Measurements from ENCODE around the gene TP73.

Gene TP73

DNA sequence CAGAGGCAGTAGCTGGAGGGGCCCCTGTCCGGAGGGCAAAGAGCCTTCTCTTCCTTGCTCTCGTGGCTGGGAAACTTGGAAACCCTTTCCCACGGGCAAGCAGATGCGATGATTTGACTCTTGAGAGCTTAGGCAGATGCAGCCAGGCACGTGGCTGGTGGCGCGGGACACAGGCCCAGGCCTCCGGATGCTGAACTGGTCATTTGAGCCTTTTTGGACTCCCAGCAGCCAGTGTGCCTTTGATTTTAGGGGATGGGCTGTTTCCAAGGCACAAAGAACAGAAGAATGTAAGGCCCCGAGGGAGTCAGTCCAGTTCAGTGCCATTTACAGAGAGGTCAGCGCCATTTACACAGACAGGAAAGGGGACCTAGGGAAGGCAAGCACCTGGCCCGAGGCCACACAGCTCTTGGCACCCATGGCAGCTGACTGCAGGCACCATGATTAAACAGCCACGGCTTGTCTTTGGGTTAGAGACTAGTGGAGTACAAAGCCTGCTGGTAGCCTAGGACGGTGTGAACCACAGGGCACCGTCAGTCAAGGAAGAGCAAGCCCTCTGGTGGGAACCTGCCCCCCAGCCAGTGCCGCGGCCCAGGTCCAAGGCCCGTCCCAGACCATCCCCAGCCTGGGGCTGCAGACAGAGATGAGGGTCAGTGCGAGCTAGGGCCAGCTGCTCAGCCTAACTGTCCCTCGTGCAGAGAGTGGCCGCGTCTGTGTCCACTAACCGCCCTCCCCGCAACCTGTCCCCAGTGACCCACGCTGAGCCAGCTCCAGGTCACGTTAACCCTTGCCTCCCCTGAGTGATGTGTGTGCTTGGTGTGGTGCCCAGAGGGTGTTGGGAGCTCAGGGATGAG lies 79.5 kb downstream of the TP73 start:
- no peak for DNase-seq

DNA sequence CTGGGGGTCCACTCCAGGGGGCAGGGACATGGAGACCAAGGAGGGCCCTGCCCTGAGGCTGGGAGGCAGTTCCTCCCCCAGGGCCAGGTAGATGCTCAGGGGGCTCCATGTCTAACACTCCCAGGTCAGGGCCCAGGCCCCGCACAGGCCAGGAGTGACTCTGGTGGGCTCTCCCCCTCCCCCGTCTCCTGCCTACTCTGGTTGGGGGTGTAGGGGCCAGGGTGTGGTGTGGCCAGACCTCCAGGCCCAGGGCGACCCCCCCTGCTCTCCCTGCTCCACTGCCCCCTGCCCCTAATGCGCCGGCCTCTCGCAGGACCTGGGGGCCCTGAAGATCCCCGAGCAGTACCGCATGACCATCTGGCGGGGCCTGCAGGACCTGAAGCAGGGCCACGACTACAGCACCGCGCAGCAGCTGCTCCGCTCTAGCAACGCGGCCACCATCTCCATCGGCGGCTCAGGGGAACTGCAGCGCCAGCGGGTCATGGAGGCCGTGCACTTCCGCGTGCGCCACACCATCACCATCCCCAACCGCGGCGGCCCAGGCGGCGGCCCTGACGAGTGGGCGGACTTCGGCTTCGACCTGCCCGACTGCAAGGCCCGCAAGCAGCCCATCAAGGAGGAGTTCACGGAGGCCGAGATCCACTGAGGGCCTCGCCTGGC lies 80.2 kb downstream of the TP73 start:
- DNase-seq = no peak

DNA sequence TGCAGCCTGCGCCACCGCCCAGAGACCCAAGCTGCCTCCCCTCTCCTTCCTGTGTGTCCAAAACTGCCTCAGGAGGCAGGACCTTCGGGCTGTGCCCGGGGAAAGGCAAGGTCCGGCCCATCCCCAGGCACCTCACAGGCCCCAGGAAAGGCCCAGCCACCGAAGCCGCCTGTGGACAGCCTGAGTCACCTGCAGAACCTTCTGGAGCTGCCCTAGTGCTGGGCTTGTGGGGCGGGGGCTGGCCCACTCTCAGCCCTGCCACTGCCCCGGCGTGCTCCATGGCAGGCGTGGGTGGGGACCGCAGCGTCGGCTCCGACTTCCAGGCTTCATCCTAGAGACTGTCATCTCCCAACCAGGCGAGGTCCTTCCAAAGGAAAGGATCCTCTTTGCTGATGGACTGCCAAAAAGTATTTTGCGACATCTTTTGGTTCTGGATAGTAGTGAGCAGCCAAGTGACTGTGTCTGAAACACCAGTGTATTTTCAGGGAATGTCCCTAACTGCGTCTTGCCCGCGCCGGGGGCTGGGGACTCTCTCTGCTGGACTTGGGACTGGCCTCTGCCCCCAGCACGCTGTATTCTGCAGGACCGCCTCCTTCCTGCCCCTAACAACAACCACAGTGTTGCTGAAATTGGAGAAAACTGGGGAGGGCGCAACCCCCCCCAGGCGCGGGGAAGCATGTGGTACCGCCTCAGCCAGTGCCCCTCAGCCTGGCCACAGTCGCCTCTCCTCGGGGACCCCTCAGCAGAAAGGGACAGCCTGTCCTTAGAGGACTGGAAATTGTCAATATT lies 81.0 kb downstream of the TP73 start:
- DNase-seq = no peak

DNA sequence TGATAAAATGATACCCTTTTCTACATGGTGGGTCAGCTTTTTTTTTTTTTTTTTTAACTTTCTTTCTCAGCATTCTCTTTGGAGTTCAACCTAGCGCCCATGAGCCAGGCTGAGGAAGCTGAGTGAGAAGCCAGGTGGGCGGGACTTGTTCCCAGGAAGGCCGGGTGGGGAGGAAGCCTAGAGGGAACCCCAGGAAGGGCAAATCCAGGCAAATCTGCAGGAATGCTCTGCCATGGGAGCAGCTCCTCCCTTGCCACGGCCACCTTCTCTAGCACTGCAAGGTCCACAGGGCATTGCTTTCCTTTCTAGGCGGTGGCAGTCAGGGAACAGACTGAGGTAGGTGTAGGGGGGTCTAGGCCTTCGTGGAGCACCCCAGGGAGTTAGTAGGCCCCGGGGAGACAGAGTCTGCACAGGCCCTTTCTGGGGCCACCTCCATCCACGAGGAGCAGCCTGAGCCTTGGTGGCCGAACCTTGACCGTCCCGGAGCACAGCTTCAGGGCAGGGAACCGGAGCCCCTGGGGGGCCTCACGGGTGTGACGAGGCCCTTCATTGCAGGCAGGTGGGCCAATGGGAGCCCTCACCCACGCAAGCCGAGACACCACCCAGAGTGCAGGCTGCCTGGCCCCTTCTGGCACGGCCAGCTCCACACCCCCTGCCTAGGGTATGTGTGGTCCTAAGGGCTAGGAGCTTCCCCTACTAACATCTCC lies 81.7 kb downstream of the TP73 start:
- no peak for DNase-seq

DNA sequence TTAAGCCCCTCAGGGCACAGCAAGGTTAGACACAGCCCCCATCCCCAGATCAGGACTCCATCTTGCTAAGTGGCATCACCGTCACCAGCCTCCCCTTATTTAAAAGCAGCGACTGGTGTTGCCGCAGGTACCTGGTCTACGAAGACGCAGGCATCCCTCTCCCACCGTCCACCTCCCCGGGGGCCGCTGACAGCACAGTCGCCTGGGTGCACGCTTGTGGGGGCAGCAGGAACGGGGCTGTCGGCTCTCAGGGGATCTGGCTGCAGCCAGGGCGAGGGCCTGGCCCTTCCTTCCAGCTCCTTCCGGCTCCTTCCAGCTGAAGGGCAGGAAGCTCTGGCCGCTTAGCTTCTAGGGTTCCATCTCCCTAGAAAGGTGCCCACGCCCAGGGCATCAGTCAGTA lies 82.3 kb downstream of the TP73 start:
- DNase-seq = no peak

DNA sequence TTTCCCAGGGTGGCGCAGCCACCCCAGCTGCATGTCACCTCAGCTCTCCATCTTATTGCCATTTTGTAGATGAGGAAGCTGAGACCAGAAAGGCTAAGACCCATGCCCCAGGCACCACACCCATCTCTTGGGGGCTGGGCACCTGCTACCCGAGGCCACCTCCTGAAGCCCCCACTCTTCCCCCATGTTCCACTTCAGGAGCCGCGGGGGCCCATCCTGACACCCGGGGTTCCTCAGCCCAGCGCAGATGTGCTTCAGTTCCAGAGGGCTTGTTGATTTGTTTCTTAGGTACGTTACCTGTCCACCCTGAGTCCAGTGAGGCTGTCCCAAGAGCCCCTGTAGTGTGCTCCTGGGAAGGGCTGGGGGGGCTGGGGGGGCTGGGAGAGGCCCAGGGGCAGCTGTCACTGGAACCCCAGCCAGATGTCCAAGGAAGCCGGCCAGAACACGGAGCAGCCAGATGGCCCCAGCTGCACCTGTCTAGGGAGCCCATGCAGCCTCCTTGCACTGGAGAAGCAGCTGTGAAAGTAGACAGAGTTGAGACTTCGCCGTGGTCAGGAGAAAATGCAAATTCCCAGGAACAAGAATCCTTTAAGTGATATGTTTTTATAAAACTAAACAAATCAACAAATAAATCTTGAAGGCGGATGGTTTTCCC lies 82.8 kb downstream of the TP73 start:
- DNase-seq = no peak

DNA sequence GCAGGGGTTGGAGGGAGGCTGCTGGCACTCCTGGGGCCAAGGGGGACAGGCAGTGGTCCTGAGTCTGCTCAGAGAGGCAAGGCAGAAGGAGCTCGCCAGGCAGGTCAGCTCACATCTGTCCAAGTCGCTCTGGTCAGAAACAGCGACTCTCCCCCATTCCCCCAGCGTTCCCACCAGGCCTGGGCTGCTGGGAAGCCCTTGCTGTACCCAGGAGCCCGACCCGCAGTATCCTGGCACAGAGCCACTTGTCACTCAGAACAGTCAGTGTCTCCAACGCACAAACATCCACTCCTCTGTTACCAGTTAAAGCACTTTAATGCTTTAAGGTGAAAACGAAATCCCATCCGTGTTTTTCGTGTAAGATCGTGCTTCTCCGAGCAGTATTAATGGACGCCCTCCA lies 83.4 kb downstream of the TP73 start:
- no peak for DNase-seq

DNA sequence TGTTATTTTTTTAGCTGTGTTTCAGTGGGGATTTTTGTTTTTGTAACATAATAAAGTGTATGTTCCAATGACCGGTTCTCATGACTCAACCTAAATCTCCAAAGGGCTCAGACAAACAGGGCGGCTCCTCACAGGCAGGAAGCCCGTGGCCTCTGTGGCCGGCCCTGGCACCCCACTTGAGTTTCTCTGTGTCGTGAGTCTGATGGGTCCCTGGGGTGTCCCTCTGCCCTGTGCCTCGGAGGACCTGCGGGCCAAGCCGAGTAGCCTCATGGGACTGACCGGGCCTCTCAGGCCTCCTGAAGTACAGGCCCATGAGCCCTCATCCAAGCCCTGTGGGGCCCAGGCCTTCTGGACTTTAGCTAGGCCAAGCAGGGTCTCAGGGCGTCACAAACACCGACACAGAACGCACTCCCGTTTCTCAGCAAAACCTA lies 83.8 kb downstream of the TP73 start:
- no peak for DNase-seq

DNA sequence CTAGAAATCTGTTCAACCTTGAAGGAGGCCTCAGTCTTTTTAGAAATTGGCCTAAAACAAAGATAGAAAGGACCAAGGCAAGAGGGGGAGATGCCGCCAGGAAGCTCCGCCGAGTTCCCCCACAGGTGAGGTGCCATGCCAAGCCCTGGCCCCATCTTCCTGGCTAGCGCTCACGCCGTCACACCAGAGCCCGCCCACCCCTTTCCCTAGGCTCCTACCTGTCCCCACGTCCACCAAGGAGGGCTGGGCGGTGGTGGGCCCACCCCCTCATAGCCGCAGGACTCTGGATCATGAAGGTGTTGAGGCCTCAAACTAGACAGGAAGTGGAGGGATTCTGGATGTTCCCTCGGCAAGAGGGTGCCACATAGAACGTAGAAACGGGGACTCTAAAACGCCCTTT lies 84.4 kb downstream of the TP73 start:
- no peak for DNase-seq

DNA sequence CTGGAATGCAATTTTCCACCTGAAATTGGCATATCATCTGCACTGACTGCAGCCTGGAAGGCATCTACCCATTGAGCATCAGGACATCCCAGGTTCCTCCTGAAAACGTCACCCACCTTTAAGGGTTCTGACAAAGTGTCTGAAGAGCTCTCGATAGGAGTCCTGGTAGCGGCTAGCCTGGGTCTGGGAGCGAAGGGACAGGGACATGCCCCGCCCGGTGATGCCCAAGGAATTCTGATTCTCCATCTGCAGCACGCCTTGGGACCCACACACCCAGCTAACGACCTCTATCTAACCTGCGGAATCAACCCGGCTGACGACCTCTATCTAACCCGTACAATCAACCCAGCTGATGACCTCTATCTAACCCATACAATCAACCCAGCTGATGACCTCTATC lies 86.6 kb downstream of the TP73 start:
- no peak for DNase-seq

DNA sequence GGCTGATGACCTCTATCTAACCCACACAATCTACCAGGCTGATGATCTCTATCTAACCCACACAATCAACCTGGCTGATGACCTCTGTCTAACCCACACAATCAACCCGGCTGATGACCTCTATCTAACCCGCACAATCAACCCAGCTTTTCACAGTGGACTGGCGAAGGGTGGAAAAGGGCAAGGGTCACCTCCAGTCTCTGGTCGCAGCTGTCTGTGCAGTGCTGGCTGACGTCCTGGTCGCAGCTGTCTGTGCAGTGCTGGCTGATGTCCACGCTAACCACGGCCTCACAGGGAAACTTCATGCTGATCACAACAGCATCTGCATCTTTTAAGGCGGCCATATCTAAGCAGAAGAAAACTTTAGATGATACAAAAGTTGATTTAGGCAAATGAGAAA lies 87.7 kb downstream of the TP73 start:
- no peak for DNase-seq

DNA sequence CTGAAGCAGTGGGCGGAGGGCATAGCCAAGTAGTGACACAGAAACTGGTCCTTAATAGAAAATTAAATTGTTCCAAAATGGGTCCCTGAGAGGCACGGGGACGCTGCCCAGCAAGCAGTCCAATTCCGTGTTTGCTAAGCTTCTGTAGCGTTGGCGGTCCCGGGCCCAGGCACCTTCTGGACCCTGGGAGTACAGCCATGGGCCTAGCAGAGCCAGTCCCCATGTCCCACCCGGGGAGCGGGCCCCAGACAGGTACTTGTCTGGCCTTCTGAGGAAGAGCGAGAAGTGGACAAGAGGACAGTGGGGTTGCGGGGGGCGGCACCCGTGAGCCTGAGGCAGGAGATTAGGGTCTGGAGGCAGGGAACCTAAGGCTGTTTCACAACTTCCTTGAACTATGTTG lies 88.4 kb downstream of the TP73 start:
- no peak for DNase-seq

DNA sequence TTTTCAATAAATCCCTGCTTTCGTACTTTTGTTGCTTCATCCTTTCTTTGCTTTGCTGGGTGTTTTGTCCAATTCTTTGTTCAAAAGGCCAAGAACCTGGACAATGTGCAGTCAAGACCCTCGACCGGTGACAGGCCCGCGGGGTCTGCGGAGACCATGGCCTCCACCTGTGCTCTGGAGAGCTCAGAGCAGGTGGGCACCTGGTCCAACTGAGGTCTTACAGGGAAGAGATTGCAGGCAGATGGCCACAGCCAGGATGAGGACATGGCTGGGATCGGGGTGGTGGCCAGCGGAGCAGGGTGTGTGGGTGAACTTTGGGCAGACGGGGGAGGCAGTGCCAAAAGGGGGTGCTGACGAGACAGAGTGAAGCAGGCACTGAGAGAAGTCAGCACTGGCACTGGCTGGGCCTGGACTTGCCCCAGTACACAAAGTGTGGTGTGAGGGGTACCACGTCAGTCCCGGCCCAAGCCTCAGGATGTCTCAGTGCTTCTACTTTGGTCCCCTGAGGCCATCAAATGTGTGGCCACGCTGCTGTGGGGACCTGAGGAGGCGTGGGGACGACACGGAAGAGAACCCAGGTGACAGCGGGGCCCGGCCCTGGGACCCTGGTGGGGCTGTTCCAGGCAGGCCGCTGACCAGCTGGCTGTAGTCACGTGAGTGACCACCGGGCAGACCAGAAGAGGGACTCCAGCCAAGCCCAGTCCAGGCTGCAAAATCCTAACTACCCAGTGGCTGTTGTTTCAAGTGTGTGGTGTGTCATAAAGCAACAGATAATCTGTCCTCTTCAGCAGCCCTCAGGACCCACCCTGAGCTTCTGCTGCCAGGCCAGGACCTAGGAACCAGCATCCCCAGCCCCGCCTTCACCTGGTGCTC lies 89.5 kb downstream of the TP73 start:
- DNase-seq = no peak

DNA sequence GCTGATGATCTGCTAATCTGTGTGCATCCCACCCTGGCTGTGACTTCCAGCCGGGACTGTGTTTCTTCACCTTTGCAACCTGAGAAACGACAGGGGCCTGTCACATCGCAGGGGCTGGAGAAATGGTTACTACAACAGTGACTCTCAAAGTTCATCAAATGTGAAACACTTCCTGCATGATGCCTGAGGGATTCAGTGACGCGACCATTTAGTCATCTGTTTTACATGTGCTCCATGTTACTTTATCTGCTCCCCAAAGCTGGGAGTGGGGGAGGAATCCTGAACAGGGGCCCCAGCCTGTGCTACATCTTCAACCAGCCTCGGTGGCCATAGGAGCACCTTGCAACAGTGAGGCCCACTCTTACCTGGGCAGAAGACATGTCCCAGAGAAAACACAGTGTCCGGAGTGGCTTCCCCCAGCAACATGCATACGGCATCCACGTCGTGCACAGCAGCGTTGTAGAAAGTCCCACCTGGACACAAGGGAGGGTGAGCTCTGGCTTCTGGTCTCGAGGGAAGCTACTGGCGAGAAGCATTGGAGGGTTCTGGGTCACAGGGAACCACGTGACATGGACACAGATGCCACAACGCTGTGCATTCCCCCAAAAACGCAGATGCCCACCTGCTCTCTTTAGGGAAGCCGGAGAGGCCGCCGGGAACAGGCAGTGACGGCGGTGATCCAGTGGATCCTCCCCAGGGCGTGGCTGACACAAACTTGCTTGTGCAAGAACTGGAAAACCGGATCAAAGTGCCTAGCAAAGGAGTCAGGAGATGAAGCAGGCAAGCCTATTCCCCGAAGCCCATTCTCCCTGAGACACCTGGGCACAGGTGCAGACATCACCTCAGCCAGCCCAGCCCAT lies 90.4 kb downstream of the TP73 start:
- no peak for DNase-seq

DNA sequence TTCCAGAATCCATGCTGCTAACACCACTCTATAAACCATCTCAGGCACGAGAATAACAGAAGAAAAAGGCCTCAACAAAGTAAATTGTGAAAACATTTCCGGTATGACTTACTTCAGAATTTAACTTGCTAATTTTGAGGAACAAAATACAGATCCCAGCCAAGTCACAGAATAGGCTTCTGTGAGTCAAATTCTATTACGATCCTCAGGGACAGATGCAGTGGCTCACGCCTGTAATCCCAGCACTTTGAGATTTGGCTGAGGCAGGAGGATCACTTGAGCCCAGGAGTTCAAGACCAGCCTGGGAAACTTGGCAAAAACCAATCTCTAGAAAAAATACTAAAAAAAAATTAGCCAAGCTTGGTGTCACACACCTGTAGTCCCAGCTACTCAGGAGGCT lies 91.1 kb downstream of the TP73 start:
- no peak for DNase-seq

DNA sequence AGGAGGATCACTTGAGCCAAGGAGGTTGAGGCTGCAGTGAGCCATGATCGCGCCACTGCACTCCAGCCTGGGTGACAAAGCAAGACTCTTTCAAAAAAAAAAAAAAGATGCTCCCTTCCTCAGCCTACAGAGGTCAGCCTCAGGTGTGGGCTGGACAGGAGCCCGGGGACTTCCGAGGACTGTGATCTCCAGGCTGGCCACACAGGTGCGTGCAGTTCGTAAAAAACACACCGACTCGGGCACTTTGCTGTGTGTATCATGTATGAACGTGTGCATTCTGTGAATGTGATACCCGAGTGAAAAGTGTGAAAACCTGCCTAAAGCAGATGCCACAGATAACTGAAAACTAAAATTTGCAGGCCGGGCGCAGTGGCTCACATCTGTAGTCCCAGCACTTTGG lies 91.5 kb downstream of the TP73 start:
- DNase-seq = no peak

DNA sequence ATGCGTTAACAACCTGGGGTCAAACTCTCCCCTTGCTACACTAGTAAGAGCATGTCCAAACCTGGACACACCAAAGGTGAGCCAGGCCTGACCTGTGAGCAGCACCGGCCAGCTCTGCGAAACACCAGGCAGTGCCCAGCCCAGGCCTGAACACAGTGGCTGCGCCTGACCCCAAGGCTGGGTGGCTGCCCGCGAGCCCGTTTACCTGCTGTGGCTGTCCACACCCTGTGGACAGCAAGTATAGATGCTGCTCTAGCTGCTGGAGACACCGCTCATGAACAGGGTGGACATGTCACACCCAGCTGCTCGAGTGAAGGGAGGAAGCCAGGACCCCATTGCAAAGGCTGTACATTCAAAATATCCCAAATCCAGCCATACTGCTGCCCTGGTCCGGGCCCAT lies 92.3 kb downstream of the TP73 start:
- no peak for DNase-seq

DNA sequence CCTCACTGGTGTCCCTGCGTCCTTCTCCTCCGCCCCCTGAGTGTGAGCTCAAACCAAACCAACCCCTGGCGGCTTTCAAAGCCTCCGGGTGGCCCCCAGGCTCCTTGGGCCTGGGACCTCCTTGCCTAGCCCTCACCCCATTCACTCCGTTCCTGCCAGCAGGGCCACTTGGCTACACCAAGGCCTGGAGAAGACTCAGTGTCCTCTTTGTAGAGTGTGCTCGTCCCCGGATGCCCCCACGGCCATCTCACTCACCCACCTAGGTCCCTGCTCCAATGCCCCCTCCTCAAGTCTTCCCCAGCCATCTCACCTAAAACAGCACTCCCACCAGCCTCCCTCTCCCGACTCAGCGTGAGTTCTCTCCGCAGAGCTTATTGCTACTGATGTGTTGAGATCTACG lies 92.8 kb downstream of the TP73 start:
- no peak for DNase-seq

DNA sequence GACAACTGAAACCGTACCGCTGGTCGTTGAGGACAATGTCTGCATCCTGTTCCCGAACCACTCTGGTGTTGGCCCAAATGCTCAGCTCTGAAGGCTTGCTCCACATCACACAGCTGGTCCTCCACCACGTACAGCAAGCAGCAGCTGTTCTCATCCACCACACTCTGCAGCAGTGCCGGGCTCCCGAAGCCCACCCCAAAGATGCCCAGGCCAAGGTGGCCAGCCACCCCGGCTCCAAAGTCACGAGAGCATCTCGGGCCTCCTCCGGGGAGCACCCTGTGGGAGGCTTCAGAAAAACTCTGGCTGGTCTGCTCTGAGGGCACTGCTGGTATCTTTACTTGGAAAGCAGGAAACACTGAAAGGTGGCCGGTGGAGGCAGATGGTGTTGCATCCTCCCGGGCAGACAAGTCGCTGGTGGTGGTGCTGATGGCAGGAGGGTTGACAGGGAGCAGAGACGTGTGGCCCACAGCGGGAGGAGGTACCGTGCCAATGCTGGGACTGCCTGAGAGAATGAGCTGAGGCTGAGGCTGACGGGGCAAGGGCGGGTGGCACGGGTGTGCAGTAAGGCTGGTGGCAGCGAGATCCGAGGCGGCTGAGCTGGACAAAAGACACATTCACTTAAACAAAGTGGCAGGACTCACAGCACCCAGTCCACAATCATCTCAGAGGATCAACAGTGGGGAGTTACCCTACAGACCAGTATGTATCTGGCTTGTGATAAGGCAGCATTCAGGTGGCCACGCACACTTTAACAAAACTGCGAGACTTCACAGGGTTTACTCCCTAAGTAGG lies 93.5 kb downstream of the TP73 start:
- no peak for DNase-seq

DNA sequence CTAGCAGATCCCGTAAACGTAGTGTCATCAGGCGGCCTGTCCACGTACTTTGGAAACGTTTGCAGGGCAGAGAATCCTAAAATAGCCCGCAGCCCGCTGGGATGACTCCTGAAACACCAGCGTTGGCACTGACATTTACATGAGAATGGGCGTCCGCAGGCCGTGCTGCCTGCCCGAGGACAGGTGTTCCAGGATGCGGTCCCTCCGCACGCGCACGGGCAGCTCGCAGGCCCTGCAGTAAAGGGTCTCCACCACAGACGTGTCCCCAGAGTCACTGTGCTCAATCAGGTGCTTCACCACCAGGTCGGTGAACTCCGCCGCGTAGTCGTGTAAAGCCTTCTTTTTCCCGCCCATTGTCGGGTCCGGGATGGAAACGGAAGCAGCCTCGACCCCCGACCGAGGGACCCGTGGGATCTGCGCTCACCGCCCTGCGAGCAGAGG lies 94.1 kb downstream of the TP73 start:
- DNase-seq = no peak

All from stimulated activated naive CD4-positive, alpha-beta T cell treated with Interleukin-2 at 50 U/mL for 16 hours (primary cell).